HG02870 (cell line): ENCODE measurements around the gene KIF5C.

Experiments
- ATAC-seq: cut with Tn5 transposase; IDR thresholded peaks from one replicate; pipeline ENCODE4 v1.9.1; 2021; ENCODE audit warnings: mild to moderate bottlenecking, moderate library complexity; ENCODE audit not compliant: unreplicated experiment

Gene KIF5C

DNA sequence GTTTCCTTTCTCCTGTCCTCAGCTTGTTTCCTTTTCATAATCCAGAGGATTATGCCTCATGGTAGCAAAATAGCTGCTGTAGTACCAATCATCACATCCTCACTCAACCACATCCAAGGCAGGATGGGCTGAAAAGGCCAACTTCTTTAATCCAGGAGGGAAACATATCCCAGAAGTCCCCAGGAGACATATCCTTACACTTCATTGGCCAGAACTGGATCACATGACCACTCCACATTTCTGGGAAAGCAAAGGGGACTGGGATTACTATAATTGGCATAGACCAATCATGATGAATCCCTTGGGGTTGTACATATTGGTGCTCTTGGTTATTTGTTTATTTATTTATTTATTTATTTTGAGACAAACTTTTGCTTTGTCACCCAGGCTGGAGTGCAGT, 109.4 kb downstream of the KIF5C start:
- no peak for ATAC-seq

DNA sequence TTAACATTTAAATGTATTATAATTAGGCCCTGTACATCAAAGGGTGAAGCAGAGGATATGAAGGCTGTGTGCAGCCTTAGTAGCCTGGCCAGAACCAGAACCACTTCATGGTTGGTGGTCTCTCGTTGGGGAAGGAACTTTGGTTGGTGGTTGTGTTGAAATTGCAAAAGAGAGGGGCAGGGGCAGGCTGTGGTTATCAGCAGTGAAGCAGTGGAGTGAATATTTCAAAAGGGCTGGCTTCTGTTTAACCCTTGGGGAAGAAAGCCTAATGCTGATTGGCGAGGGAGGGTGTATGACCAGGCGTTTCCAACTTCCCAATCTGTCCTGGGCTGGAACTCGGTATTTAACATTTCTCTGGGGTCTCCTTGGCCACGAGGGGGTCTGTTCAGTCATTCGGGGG, 112.3 kb downstream of the KIF5C start:
- no peak for ATAC-seq

DNA sequence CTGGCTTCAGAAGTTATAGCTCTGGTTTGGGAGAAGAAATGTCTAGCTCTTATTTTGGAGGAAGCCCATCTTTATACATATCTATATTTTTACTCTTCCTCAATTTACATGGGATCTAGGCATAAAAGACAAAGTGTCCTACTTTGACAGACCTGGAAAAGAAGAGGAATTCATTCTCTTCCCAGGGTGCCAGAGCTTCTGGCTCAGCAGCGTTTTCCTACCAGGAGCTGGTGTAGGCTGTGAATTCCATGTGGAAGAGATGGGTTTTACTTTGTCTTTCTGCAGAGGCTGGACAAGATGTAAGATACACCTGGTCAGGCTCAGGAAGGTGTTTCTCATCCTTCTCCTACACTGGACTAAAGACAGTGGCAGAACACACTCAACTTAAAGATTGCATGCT, 113.3 kb downstream of the KIF5C start:
- ATAC-seq = no peak

DNA sequence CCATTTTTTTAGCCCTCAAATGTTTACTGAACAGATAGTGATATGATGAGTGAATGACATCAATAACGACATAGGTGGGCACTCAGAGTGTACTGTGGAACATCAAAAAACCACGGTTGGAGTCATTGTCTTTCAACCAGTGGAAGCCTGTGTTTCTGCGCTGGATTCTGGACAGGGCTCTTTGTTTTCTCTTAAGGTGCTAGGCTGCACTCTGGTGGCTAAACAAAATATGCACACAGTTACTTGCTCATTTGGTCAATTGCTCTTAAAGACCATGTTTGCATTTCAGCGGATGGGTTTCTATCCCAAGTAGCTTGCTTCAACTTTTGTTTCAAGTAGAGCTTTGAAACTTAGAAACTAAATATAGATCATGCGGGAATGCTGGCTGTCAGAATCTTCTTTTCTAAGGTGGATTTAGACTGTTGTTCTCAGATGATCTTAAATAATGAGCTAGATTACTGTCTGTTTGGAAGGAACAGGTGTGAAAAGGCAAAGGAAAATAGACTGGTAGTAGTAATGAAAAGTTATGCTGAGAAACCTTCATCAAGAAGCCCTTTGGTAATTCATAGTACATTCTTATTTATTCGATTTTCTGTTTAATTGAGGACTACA, 115.0 kb downstream of the KIF5C start:
- peak; percentile 89 for ATAC-seq

DNA sequence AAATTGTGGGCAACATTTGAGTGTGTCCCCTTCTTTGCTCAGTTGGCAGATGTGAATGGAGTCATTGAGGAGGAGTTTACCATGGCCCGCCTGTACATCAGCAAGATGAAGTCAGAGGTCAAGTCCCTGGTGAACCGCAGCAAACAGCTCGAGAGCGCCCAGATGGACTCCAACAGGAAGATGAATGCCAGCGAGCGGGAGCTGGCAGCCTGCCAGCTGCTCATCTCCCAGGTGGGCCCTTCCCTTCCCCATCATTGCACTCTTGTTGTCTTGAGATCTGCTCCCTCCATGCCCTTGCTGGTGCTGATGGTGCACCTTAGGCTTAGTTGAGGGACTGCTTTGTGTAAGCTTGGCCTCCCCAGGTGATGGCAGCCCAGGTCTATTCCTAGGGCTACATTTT, 115.9 kb downstream of the KIF5C start:
- no peak for ATAC-seq

DNA sequence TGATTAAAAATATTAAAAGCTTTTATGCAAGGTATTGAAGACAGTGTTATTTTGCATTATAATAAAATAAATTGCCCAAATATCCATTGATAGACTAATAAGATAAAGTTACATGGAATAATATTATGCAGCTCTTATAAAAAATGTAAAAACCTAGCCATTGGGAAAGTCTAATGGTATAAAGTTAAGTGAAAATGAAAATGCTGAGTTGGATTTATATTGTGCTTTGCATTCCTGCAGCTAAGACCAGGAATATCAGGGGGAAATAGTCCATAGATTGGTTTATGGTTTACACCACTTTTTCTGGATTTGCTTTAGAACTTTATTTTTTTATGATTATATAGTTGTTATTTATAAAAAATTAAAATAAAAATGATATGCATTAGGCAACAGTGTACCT, 117.4 kb downstream of the KIF5C start:
- no peak for ATAC-seq

DNA sequence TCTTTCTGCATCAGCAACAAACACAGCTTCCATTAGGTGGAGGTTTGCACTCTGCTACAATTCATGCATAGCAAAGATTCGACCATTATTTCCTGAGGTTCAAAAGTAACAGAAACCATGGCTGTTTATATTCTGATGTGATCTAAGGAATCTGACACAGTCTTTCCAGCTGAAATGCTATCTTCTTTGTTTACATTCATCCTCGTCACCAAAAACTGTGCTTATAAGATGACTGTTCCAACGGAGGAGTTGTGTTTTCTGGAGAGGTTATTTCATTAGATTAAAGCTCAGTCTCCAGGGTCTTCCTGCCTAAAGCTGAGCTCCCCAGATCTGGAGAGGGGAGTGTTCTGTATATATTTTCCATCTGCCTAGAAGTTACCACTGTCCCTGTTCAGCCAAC, 118.3 kb downstream of the KIF5C start:
- no peak for ATAC-seq

DNA sequence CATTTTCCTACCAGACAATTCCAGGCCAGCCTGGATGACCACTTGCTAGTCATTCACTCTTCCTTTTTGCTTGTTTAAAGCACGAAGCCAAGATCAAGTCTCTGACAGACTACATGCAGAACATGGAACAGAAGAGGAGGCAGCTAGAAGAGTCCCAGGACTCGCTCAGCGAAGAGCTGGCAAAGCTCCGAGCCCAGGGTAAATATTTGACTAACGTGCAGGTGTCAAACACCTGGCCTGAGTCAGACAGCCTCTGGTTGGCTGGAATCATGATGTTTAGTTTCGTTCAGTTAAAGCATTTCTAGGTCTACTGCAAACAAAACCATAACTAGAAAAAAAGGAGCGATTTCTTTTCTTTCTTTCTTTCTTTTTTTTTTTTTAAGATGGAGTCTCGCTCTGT, 119.3 kb downstream of the KIF5C start:
- no peak for ATAC-seq

DNA sequence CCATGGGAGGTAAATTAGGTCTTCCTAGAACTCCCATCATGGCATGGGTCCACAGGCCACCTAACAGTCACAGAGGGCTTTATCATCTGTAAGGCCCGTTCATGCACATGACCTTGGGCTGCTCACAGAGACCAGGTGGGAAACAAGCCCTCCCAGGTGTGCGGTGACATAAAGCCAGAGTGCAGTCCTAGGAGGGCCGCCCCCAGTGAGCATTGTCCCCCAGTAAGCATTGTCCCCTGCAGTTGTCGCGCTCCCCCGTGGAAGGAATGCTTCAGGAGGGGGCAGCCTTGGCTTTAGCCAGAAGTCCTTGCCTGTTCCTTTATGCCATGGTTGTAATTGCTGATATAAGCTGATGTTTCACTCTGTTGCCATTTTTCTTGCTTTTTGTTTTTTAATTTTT, 121.8 kb downstream of the KIF5C start:
- no peak for ATAC-seq

DNA sequence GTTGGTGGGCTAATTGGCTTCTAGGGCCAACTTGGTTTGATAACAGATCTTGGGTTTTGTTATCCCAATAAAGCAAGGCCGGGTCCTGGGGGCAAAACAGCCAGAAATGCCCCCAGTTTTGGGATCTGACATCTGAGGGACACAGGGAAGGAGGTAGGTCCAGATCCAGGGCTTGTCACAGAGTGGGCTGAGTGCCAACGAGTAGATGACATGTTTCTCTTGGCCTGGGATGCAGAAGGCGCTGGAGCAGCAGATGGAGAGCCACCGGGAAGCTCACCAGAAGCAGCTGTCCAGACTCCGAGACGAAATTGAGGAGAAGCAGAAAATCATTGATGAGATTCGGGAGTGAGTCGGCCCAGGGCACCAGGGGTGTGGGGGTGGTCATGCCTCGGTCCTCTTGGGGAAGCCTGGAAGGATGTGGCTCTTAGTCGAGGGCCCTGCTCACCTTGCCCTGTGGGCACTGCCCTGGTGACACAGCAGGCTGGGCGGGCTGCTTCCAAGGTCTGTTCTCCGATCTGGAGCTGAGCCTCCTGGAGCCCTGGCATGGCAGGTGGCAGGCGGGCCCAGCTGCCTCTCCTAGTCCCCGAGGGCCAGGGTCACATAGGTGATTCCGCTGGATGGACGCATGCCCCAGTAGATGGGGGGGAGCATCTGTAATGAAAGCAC, 123.3 kb downstream of the KIF5C start:
- ATAC-seq = no peak

DNA sequence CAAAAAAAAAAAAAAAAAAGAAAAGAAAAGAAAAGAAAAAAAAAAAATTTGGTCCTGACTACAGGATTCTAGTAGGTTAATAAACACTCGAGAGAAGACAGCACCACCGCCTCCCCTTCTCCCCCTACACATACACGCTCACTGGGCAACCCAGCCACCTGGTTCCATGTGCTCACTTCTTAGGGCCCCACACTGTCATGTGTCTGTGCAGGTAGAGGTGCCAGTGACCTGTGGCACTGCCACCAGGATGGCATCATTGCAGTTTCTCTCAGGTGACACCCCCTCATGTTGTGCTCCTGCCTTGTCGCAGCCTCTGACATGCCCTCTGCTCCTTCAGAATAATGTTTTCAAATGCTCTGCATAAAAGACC, 123.8 kb downstream of the KIF5C start:
- ATAC-seq = no peak

DNA sequence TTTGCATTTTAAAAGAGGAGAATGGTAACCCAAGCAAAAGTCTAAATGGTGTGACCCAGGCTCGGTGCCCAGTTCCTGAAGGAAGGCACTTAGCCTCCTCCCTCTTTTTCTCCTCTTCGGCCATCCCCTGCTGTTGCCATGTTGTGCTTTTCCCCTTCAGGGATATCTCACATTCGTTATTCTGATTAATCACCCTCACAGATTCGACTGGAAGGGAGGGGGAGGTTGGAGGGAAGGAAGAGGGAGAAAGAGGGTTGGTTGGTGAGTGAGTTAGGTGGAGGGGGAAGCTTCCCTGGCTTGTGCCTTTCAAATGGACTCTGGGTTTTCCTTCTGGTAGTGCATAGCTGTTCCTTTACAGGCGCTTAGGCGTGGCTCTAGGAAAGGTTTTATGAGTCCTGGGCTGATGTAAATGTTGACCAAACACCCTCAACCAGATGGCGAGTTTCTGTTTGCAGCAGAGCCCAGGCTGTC, 124.5 kb downstream of the KIF5C start:
- ATAC-seq = no peak

DNA sequence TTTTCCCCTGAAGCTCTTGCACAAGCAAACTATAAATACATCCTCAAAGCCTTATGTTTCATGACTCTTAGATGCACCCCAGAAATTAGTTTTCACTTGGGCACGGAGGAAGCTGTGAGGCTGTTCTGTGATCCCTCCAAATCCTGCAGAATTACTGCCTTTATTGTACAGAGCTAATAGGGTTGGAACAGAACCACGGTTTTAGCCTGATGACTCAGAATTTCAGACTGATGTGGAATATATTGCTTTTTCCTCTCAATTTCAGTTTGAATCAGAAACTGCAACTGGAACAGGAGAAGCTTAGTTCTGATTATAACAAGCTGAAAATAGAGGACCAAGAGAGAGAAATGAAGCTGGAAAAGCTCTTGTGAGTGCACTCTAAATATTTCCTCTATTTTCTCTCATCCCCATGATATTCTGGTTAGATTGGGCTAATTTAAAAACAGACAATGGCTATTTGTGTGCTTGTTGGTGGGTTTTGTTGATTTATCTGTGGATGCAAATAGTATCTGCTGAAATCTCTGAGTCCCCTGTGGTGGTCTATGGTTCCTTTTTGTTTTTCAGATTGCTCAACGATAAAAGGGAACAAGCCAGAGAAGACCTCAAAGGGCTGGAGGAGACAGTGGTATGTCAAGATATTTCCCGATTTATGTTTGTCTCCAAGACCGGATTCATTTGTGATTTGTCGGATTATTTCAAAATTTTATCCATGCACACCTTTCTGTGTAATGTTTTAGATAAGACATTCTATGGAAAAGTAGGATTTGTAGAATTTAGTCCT, 125.3 kb downstream of the KIF5C start:
- ATAC-seq = no peak

DNA sequence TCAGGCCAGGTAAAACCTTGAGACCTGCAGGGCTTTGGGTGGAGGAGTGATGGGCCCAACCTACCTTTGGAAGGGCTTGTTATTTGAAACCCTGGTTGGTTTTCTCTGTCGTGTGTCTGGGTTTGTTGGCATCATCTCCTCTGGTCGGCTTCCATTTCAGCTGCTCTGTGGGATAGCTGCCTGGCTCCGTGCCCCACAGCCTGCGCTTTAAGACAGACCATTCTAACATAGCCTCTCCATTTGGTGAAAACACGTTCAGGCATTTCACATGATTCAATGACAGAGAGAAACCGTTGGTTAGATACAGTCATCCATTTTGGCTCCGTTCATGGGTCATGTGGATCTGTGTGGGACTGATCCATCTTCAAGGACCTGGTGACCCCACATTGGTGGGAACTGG, 126.5 kb downstream of the KIF5C start:
- ATAC-seq = no peak

DNA sequence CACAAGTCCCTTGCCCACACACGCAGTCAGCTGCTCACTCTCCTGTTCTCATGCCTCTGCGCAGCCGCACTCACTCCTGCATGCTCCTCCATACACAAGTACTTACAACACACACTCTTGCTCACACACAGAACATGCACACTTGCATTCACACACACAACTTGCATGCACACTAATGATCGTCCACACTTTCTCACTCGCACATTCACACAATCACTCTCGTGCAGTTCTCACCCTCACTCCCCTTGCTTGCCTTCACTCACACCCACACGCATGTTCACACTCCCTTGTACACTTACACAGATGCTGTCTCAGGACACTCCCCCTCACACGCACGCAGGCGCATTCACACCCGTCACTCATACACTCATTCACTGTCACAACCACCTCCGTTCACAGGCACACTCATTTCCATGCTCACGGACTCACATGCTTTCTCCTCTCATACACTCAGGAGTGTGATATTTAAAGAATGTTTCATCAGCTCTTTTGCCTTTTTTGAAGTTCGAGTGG, 127.4 kb downstream of the KIF5C start:
- ATAC-seq = no peak

DNA sequence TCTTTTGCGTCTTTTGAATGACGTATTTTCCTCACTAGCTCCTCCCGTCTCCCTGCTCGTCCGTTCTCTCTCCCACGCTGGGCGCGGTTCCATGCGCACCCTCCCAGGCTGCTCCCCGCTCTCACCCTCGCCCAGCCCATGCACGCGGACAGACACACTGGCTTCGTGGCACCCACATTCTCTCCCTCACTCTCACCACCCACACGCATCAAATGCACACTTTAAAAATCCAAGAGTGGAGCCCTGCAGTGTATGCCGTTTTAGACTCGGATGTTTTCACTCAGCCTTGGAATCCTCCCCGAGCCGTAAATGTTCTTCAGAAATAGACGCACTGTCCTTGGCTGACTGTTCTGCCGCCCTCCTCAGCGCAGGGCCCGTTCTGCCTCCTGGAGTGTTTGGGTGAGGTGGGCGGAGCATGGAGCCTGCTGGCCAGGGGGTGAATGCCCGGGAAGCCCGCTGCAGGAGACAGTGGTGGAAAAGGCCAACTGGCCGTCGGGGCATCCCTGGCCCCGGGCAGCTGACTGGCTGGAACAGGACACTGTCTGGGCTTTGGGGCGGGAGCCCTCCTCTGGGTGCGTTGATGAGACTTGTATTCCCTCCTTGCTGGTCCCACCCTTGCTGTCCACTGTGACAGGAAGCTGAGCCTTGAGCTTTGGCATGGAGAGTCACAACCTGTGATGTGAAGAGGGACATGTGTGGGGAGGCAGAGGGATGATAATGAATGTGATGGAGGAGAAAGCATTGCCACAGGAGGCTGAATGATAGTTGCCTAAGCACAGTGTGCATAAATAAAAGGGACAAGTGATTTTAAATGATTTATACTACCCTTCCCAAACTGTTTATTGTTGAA, 128.1 kb downstream of the KIF5C start:
- no peak for ATAC-seq

DNA sequence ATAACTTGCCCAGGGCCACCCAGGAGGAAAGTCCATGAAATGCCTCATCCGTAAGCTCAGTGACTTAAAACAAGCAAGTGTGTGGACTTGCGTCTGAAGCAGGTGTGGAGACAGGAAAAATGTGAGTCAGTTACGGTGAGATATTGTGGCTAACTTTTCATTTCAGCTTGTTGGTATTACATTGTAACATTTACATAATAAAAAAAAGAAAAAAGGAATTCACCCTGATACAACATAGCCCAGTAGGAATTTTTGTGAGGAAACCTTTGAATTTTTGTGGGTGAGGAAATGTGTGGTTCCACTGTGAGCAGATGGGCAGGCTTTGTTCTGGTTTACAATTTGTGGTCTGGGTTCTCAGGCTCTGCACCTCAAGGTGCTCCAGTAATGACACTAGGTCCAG, 129.8 kb downstream of the KIF5C start:
- ATAC-seq = no peak

DNA sequence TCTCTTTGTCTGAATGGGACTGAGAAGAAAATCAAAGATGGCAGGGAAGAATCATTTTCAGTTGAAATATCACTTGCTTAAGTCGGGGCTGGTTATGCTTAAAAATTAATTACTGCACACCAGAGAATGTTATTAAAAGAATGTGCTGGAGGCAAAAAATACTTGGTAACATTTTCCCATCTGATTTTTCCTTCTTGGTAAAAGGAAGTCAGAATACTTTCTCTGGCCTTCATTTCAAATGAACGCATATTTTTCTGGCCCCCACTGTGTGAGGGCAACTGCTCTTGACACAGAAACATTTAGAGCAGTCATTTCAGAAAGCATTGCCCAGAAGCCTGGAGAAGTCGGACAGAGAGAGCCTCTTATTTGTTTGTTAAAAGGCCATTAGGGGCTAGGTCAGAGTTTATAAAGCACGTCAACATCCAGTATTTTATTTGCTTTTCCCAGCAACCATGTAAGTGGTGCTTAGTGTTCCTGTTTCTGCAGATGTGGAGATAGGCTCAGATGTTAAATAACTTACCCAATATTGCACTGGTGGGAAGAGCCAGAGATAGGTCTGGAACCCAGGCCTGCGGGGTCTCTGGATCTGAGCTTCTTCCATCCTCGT, 130.5 kb downstream of the KIF5C start:
- no peak for ATAC-seq

DNA sequence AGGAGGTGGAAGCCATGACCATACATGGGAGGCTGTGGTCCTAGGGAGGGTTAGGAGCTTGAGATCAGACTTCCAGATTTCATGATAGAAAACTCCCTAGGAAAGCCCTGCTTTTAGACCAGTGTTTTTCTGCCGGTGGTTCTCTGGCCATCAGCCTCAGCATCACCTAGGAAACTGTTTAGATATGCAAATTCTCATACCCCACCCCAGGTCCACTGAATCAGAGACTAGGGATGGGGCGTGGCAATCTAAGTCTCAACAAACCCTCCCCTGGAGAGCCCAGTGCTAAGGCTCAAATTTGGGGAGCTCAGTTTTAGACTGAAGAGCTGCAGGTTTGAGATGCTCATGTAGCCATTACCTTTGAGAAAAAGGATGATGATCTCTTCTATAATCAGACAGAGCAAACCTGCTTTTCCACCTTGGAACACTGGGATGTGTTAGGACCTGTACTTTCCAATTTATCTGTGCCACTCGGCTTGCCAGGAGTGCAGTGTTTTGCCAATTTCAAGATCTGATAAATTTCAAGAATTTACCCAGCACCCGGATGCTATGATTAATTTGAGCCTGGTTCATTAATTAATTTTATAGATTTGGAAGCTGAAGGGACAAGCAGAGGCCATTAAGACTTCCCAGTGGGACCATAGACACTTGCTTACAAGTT, 132.0 kb downstream of the KIF5C start:
- ATAC-seq = no peak

DNA sequence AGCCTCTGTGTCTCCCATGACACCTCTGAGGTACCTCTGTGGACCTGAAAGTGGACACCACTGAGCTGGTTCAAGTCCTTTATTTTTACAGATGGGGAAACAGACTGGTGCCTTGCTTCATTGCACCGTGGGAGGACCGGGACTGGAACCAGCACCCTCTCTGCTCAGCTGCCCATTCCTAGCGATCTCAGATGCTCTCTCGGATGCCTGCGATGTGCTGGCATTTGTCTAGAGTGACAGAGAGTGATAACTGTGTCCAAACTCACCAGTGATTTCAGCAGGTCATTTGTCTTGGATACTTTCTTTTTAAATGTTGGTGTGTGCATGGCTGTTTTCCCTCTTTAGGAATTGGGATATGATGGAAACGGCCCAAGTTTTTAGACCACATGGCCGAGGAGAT, 133.4 kb downstream of the KIF5C start:
- no peak for ATAC-seq
